Activated CD8-positive, alpha-beta memory T cell treated with anti-CD3 and anti-CD28 coated beads, Interleukin-2, amount 50 U/mL, for 24 hours (primary cell): ENCODE measurements around the gene SFMBT1.

Source experiments
- DNase-seq: peaks from one replicate; pipeline ENCODE4 v3.0.0-alpha.2; 2020; ENCODE audit errors: extremely low read depth

SFMBT1 gene

DNA sequence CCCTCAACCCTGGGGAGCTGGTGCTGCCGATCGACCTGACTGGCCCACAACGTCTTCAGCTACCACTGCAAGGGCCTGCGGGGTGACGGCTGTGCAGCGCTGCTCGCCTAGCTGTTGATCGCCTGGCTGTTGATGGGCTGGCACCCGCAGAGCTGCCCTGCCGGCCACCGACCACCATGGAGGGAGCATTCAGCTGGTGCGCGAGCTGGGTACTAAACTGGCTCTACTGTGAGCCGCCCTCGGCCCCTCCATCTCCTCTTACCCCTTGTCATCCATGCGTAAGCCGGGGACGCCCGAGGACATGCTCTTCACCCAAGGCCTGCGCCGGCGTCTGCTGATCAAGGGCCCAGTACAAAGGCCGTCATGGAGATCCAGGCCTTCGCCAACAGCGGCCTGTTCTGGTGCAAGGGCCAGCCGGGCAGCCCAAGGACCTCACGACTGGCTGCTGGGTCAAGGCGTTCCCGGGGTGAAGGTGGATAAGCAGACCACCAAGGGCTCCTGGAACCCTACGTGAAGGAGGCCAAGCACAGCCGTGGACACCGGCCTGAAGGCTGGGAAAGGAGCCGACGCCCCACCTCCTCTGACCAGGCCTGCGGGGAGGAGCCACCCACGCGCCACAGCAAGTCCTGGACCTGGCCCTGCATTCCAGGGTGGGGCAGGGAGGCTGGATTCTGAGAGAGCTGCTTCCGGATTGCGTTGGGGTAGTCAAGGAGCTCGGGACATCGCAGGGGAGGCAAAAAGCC lies 46.9 kb downstream of the SFMBT1 start:
- no peak for DNase-seq

DNA sequence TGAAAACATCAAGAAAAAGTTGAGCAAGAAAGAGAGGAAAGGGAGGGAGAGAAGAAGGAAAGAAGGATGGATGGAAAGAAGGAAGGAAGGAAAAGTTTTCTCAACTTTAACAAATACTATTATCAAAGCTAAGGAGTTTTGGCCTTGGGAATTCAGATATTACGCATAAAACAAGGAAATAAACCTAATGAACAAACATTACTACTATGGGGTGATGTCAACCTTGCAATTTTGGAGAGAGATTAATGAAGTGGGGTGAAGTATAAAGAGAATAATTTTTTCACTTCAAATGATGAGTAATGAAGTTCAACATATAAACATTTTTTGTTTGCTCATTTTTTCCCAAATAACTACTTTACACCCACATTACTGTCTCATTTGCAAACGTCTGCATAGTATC lies 55.2 kb downstream of the SFMBT1 start:
- DNase-seq: no peak

DNA sequence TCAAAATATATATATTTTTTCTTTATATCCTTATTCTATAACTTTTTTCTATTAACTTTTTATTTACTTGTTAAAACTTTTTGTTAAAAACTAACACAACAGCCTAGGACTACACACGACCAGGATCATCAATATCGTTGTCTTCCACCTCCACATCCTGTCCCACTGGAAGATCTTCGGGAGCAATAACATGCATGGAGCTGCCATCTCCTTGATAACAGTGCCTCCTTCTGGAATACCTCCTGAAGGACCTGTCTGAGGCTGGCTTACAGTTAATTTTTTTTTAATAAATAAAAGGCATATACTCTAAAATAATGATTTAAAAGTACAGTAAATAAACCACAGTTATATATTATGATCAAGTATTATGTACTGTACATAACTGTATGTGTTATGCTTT lies 58.9 kb downstream of the SFMBT1 start:
- no peak for DNase-seq

DNA sequence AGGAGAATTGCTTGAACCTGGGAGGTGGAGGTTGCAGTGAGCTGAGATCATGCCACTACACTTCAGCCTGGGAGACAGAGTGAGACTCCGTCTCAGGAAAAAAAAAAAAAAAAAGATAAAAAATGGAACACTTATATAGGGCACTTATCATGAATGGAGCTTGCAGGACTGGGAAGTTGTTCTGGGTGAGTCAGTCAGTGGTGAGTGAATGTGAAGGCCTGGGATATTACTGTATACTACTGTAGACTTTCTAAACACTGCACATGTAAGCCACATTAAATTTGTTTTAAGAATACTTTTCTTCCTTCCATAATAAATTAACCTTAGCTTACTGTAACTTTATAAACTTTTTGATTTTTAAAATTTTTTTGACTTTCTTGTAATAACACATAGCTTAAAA lies 59.8 kb downstream of the SFMBT1 start:
- no peak for DNase-seq

DNA sequence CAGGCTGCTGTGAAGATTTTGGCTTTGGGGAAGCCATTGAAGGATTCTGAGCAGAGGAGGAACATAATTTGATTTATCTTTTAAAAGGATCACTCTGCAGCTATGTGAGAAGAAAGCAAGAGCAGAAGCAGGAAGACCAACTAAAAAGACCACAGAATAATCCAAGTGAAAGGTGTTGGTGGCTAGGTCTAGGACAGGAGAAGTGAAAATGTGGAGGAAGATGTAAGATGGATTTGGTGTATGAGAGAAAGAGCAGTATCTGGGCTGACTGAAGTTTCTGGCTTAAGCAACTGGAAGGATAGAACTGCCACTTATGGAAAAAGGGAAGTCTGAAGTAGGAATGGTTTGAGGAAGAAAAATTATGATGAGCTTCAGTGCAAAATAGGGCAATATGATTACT lies 62.0 kb downstream of the SFMBT1 start:
- DNase-seq: no peak

DNA sequence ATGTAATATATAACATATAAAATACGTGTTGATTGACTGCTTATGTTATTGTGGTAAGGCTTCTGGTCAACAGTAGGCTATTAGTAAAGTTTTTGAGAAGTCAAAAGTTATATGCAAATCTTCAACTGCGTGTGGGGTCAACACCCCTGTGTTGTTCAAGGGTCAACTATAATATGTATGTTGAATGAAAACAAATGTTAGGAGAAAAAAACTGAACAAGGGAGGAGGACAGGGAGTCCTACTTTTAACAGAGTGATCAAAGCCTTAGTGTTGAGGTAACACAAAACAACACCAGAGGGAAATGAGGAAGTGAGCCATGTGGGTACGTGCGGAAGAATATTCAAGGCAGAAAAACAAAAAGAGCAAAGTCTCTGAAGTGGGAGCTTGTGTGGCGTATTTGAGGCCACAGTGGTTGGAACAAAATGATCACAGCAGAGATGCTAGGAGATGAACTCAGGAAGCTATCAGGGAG lies 62.5 kb downstream of the SFMBT1 start:
- peak; percentile 38 for DNase-seq

DNA sequence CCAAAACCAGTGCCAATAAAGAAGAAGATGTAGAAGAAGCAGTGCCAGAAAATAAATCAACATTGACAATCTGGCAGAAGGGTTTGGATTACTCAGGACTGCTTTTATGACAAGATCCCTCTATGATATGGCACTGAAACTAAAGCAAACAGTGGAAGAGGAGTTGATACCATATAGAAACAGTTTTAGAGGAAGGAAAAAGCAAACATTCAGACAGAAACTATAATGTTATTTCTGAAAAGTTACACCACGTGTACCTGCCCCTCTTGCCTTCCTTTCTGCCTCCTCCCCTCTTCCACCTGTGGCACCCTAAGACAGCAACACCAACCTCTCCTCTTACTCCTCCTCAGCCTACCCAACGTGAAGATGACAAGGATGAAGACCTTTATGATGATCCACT lies 63.0 kb downstream of the SFMBT1 start:
- DNase-seq: no peak

DNA sequence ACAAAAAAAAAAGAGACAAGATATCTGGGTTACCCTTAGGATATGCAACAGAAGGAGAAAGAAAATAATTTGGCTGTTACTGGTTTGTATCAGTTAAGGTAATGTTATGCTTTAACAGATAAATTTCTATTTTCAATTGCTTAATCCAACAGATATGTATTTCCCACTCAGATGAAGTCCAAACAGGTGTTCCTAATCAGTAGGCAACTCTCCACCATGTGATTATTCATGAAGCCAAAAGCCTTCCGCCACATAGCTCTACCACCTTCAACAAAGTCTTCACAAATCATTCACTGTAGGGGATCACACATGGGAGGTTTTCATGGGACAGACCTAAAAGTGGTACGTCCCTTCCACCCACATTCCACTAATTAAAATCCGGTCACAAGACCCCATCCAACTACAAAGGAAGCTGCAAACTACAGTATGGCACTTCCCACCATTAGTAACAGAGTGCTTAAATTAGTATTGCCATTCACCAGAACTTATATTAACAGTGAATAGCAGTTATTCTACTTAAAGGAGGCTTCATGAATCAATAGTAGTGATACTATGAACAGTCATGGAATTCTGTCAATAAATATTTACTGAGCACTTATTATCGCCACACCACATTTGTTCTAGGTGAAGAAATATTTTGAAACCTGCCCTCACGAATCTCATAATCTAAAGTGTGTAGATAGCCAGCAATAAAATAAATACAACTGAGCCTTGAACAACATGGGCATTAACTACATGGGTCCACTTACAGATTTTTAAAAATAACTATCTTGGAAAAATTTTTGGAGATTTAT lies 66.5 kb downstream of the SFMBT1 start:
- DNase-seq: no peak

DNA sequence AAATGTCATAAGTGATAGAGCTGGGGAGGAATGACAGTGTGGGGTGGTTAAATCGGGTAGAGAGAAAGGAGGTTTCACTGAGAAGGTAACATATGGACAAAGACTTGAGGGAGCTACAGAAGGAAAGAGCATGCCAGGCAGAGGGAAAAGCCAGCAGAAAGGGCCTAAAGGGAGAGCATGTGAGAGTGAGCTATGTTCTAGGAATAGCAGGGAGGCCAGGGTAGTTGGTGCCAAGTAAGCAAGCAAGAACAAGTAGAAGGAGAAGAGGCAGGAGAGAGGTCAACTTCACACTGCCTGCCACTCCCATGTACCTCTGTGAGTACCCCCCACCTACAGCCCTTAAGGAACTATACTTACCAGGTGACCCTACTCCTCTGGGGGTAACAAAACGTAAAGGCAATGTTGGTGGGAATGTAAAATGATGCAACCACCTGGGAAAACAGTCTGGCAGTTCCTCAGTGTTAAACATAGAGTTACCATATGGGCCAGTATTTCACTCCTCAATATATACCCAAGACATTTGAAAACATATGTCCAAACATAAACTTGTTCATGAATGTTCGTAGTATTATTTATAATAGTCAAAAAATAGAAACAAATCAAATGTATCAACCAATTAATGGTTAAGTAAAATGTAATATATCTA lies 67.6 kb downstream of the SFMBT1 start:
- DNase-seq: no peak

DNA sequence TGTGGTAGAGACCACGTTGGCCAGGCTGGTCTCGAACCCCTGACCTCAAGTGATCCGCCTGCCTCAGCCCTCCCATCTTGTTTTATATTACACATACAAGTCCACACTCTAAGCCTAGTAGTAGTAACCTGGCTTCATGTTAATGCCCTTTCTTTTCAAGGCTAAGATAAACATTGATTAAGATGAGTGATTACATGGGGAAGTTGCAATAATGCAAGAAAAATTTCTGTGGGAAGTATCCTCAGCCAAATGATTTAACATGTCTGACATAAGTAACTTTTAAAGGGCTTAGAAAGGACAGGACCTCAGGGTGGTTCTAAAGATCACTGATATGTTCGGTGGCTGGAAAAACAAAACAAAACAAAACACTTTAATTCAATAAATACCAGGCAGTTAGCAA lies 72.1 kb downstream of the SFMBT1 start:
- DNase-seq: no peak

DNA sequence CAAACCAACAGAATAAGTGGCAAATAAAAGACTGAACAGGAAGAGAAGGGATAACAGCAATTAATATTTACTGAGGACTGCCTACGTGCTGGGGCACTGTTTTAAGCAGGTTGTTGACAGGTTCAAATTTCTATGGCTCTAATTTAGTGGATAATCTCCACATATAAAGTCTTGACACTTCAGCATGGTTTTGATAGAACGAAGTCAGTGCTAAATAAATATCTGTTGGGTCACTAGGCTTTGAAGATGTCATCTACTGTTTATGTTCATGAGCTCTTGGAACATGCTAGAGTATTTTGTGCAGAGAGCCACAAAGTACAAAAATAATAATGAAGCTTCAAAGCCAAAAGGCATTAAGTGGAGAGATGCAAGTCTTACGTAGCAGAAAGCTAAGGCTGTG lies 74.0 kb downstream of the SFMBT1 start:
- DNase-seq: no peak

DNA sequence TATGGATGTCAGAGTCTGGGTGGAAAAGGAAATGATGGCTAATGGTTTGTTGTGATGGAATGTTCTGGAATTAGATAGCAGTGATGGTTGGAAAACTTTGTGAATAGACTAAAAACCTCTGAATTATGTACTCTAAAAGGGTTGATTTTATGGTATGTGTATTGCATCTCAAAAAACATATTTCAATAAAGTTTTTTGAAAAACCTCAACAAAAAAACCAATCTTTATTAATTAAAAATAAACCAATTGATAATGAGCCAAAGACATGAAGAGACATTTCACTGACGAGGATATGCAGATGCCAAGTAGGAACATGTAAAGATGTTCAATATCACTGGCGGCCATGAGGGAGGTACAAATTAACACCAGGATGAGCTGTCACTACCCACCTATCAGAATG lies 78.5 kb downstream of the SFMBT1 start:
- no peak for DNase-seq

DNA sequence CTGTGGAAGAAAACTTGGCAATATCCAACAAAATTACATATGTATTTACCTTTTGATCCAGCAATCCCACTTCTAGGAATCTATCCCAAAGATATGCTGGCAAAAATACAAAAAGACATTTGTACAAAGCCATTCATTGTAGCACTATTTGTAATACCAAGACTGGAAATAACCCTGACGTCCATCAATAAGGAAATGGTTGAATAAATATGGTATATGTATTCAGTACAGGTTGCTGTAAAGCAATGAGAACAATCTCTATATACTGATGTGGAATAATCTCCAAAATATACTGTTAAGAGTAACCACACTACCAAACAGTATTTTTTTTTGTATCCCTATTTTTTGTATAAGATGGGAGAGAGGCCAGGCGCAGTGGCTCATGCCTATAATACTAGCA lies 83.7 kb downstream of the SFMBT1 start:
- DNase-seq: no peak

DNA sequence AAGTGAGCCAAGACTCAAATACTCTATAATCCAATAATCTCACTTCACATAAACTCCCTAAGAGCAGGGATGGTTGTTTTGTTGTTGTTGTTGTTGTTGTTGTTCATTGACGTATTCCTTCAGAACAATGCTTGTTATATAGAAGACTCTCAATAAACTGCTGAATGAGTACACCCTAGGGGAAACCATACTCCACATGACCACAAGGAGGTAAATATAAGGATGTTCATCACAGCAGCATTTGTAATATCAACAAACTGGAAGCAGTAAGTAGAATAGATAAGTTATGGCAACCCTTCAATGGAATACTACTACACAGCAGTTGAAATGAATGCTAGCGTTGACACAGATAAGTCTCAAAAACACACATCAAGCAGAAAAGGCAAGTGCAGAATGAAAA lies 86.1 kb downstream of the SFMBT1 start:
- no peak for DNase-seq

DNA sequence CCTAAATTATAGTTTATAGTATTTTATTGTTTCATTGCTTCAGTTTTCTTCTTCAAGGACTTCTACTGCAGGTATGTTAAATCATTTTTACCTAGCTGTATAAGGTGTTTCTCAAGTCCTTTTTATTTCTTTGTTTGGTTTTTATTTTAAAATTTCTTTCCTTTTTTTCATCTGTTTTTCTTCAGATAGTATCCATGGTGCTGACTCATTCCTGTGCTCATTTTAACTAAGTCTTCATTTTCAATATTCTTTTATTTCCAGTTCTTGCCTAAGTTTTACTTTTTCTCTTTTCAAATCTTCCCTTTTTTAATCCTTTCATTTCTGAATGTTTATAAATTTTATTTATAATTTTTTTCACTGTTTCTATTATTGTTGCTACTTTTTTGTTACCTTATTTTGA lies 106.3 kb downstream of the SFMBT1 start:
- DNase-seq: no peak

DNA sequence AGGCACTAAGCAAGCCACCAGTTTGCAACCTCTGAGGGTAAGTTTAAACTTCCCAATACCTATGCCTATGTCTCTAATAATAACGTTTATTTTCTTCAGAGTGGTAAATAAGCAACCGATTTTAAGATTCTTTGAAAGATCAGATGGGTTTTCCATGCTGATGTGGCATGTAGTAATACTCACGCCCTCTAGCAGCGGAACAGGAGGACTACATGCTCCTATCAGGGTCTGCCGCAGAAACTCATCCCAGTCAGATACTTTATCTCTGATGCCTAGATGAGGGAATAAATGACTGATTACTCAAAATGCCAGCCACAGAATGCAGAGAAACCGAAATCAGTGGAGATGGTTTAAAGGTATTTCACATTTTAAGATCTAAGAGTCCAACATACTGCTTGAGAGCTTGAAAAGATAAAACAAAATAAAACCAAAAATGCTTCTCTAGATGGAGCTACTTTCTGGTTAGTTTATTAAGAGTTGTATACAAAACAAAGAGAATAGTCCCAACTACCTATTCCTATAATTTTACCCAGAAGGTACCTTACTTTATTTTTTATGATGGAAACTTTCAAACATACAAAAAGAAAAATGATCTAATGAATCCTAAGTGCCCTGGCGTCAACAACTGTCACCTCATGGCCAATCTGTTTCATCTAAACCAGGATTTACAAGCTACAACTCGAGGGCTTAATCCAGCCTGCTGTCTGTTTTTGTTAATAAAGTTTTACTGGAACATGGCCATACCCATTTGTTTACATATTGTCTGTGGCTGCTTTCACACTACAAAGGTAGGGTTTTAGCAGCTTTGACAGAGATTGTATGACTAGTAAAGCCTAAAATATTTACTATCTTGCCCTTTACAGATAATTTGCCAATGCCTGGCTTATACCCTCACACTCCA lies 111.0 kb downstream of the SFMBT1 start:
- DNase-seq: peak; percentile 24

DNA sequence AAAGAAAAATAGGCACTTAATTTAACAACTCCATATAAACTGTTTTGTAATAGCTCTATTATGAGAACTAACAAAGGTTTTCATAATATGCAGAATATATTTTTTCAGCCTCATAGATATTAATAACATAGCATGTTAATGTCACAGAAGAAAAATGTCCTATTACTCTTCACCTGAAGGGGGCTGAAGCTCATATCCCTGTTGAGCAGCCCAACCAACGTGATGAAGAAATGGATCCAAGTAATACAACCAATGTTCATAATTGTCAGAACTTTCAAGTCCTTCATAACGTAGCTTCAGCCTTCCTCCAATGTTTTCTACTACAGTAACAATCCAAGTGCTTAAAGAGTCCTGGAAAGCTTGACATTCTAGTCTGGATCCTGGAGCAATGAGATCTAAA lies 114.0 kb downstream of the SFMBT1 start:
- DNase-seq: no peak

DNA sequence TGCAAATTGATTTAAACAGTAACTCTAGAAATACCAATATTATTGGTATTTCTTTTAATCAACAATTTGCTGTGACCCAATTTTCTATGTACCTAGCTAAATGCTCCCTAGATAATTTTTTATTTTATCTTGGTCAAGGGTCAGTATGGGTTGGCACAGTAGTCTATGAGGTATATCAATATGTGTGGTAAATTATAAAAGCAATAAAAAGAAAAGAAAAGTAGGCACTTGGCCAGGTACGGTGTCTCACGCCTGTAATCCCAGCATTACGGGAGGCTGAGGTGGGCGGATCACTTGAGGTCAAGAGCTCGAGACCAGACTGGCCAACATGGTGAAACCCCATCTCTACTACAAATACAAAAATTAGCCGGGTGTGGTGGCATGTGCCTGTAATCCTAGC lies 114.5 kb downstream of the SFMBT1 start:
- no peak for DNase-seq

DNA sequence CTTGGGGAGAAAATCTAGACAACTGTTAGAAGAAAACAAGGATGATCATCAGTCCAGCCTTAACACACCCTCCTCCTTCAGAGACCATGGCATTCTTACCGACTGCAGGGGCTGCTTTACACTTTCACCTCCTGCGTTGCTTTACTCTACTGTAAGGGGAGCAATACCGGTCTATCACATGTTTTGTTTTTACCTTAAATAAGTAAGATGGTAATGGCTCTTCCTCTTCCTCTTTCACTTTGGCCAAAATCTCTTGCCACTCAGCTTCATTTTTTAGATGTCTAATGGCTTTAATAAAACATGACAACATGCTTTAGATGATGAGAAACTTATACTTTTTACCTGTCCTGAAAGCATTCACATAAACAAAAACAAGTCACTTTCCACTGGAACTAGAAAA lies 115.1 kb downstream of the SFMBT1 start:
- no peak for DNase-seq

DNA sequence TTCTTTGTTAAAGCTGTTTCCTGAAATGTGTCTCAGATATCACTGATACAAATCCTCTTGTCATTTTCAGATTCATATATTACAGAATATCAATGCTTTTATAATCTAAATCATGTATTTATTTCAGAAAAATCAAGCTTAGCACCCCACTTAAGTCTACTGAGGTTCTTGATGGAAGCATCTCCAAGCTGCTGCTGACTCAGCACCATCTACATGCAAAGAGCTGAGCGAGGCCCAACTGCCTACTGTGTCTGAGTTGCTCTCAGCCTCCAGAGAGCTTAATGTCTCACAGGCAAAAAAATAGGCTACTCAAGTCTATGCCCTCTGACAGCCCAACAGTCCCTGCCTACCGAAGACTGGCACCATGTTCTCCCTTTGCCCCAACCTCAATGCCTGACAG lies 119.3 kb downstream of the SFMBT1 start:
- no peak for DNase-seq

DNA sequence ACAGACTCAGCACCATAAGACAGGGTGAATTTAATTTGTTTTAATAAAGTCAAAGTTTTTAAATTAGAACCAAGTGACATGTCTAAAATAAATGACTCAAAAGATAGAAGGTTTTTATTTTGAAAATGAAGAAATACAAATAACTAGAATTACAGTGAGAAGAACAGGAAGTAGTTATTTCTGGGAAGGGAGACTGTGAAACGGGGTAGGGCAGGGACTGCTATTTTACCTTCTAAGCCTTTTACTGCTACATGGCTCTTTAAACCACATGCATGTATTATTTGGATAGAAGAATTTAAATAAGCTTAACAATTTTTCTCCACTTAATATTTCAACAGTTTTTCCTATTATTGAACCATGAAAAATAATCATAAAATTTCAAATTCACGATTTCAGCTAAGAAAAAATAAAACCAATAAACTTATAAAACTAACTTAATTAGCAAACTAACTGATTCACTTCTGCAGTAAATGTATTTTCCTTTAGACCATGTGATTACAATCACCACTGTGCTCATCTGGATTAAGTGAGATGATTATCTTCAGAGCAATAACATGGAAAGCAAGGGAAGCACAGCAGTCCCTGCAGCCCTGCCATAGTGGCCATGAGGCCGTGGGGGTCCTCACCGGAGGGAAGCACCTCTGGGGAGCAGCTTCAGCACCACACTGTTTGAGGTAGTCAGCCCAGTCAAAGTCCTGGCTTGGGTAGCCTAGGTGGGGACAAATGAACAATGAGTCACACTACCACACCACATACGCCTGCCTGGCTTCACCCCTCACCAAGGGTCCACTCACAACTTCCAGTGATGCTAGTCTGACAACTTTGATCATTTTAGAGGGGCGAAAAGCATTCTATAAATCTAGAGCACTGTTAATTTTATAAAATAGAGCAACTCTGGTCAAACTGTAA lies 120.2 kb downstream of the SFMBT1 start:
- DNase-seq: no peak
